Measurements from ENCODE around the gene HNRNPA1. TPM values are rescaled to one million over a fixed set of nuclear protein-coding genes. Genes with fewer than 3 reads are reported as not detected.

The HNRNPA1 gene
- total RNA-seq, 1 experiment from 2014 or later: 1,426 TPM

DNA sequence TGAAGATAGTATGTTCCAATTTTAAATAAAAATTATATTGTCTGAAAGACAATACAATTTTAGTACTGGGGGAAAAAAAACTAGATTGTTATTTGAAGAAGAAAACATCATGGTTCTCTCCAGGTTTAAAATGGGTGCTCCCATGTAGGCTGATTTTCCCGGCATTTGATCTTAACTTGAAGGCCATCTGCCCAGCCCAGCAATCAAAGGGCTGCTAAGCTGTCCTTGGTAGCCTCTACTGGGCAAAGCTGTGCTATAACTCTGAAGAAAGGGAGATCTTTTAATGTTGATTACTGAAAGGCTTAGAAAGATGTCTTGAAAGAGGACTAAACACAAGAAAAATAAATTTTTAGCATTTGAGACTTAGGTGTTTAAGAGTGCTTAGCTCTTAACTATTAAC, 42.0 kb upstream of the HNRNPA1 start:
- CTCF ChIA-PET: interaction anchor here (0.7 kb wide), 1 partner anchor 66 kb away, joined by 5 read pairs; no protein-coding TSS in a partner anchor
- DNase-seq: no peak
- H3K27me3 ChIP-seq (replicated peaks; ENCODE audit: control insufficient read depth, insufficient read depth, low read length): no peaks in the 10 kb centered on the region
- POLR2A ChIA-PET: interaction anchor here (1.0 kb wide), 1 partner anchor 41 kb away, joined by 3 read pairs; no protein-coding TSS in a partner anchor
- H3K27ac Mint-ChIP-seq (ENCODE audit: unreplicated experiment): no peak overlapping the region
- H3K27me3 Mint-ChIP-seq (ENCODE audit: insufficient read depth, unreplicated experiment): no peaks in the 10 kb centered on the region
- no peaks in the 10 kb centered on the region for H3K9me3 Mint-ChIP-seq (ENCODE audit: unreplicated experiment)
- H3K4me1 ChIP-seq: no peaks in the 10 kb centered on the region
- intact Hi-C loops (cut with micrococcal nuclease; ENCODE audit: unreplicated experiment): no loop called here
- H3K9me3 ChIP-seq: no peaks in the 10 kb centered on the region
- no TSS peak for BruUV-seq (replicated peaks)
- no peak overlapping the region for H3K4me3 ChIP-seq (ENCODE audit: low read depth, low read length)
- H3K4me3 Mint-ChIP-seq (ENCODE audit: unreplicated experiment): no peak overlapping the region
- H3K36me3 Mint-ChIP-seq (ENCODE audit: insufficient read depth, unreplicated experiment): no peaks in the 10 kb centered on the region
- H3K4me1 Mint-ChIP-seq (ENCODE audit: low read depth, unreplicated experiment): no peaks in the 10 kb centered on the region
- H3K36me3 ChIP-seq (ENCODE audit: control insufficient read depth, insufficient read depth, low read length): no peaks in the 10 kb centered on the region
- TF ChIP-seq, protein P1, sequence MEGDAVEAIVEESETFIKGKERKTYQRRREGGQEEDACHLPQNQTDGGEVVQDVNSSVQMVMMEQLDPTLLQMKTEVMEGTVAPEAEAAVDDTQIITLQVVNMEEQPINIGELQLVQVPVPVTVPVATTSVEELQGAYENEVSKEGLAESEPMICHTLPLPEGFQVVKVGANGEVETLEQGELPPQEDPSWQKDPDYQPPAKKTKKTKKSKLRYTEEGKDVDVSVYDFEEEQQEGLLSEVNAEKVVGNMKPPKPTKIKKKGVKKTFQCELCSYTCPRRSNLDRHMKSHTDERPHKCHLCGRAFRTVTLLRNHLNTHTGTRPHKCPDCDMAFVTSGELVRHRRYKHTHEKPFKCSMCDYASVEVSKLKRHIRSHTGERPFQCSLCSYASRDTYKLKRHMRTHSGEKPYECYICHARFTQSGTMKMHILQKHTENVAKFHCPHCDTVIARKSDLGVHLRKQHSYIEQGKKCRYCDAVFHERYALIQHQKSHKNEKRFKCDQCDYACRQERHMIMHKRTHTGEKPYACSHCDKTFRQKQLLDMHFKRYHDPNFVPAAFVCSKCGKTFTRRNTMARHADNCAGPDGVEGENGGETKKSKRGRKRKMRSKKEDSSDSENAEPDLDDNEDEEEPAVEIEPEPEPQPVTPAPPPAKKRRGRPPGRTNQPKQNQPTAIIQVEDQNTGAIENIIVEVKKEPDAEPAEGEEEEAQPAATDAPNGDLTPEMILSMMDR (IDR thresholded peaks at IDR 0.05; ENCODE audit: insufficient read depth in 1 of 2, low read depth in 1 of 2, low read length in 1 of 2, severe bottlenecking in 1 of 2, unreplicated experiment in 1 of 2): no peak

DNA sequence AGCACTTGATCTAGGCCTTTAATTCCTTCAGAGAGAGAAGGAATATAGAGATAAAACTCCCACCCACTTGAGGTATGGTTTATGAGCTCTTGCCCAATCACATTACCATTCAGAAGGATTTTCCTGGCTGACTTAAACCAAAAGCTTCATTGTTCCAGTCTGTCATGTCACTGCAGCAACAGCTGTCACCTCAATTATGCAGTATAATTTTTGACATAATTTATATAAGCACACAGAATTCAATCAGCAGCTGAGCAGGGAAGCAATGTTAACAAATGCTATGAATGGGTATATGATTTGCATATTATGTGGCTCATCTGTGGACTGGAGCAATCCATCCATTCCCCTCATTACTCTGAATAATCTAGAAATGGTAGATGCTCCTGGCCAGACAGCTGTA, 40.9 kb upstream of the HNRNPA1 start:
- Histone ChIP-seq H3K27me3 (replicated peaks; ENCODE audit: control insufficient read depth, insufficient read depth, low read length) (no peaks in the 10 kb centered on the region), H3K9me3 (no peaks in the 10 kb centered on the region), H3K4me1 (no peaks in the 10 kb centered on the region), H3K36me3 (ENCODE audit: control insufficient read depth, insufficient read depth, low read length) (no peaks in the 10 kb centered on the region), H3K4me3 (ENCODE audit: low read depth, low read length) (no peak overlapping the region)
- Mint-ChIP-seq H3K4me3 (ENCODE audit: unreplicated experiment) (no peak overlapping the region), H3K4me1 (ENCODE audit: low read depth, unreplicated experiment) (no peaks in the 10 kb centered on the region), H3K27me3 (ENCODE audit: insufficient read depth, unreplicated experiment) (no peaks in the 10 kb centered on the region), H3K9me3 (ENCODE audit: unreplicated experiment) (no peaks in the 10 kb centered on the region), H3K36me3 (ENCODE audit: insufficient read depth, unreplicated experiment) (no peaks in the 10 kb centered on the region), H3K27ac (ENCODE audit: unreplicated experiment) (no peak overlapping the region)
- intact Hi-C loops (cut with micrococcal nuclease; ENCODE audit: unreplicated experiment): no loop called here
- POLR2A ChIA-PET: no interaction called here
- BruUV-seq (replicated peaks): no TSS peak
- DNase-seq: no peak
- CTCF ChIA-PET: interaction anchor here (0.7 kb wide), 1 partner anchor 115 kb away, joined by 3 read pairs; no protein-coding TSS in a partner anchor
- TF ChIP-seq, protein P1 (IDR thresholded peaks at IDR 0.05; ENCODE audit: insufficient read depth in 1 of 2, low read depth in 1 of 2, low read length in 1 of 2, severe bottlenecking in 1 of 2, unreplicated experiment in 1 of 2): no peak

DNA sequence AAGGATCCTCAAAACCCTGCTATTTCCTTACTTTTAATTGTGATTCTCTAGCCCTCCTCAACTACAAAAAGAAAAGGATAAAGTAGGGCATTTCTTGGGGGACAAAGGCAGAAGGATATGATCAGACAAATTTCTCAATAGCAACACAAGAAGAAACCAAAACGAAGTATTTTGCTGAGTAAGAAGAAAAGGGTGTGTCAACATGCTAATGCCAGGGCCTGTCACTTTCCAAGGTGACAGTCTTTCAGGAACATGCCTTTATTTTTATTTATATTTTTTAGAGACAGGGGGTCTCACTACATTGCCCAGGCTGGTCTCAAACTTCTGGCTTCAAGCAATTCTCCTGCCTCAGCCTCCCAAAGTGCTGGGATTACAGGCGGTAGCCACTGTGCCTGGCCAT, 40.4 kb upstream of the HNRNPA1 start:
- no peak for DNase-seq
- no peaks in the 10 kb centered on the region for H3K9me3 ChIP-seq
- no TSS peak for BruUV-seq (replicated peaks)
- Mint-ChIP-seq H3K27me3 (ENCODE audit: insufficient read depth, unreplicated experiment) (no peaks in the 10 kb centered on the region), H3K27ac (ENCODE audit: unreplicated experiment) (no peak overlapping the region), H3K9me3 (ENCODE audit: unreplicated experiment) (no peaks in the 10 kb centered on the region), H3K36me3 (ENCODE audit: insufficient read depth, unreplicated experiment) (peaks cover 2% of the 10 kb centered on the region), H3K4me1 (ENCODE audit: low read depth, unreplicated experiment) (no peaks in the 10 kb centered on the region), H3K4me3 (ENCODE audit: unreplicated experiment) (no peak overlapping the region)
- H3K27me3 ChIP-seq (replicated peaks; ENCODE audit: control insufficient read depth, insufficient read depth, low read length): no peaks in the 10 kb centered on the region
- ChIA-PET POLR2A (no interaction called here), CTCF (interaction anchor here (0.7 kb wide), 1 partner anchor 114 kb away, joined by 3 read pairs; no protein-coding TSS in a partner anchor)
- no peaks in the 10 kb centered on the region for H3K4me1 ChIP-seq
- intact Hi-C loops (cut with micrococcal nuclease; ENCODE audit: unreplicated experiment): no loop called here
- TF ChIP-seq, protein P1 (IDR thresholded peaks at IDR 0.05; ENCODE audit: insufficient read depth in 1 of 2, low read depth in 1 of 2, low read length in 1 of 2, severe bottlenecking in 1 of 2, unreplicated experiment in 1 of 2): no peak
- H3K36me3 ChIP-seq (ENCODE audit: control insufficient read depth, insufficient read depth, low read length): no peaks in the 10 kb centered on the region
- no peak overlapping the region for H3K4me3 ChIP-seq (ENCODE audit: low read depth, low read length)
